A673 (cell line): ENCODE results near the gene RBFOX1.

Source experiments
- CTCF ChIP-seq: fragments of 300-800, 200-600 bp; sonication (generic); conservative IDR thresholded peaks from 2 replicates; pipeline ENCODE4 v1.5.1; 2017; ENCODE audit warnings: low read depth, mild to moderate bottlenecking, antibody characterized with exemption, low read length, moderate library complexity, mixed read lengths
- EZH2 ChIP-seq: fragments of 200-600 bp; sonication (generic); IDR thresholded peaks from 2 replicates; pipeline ENCODE4 v1.6.1; 2017; ENCODE audit warnings: borderline replicate concordance, low read depth, mild to moderate bottlenecking, mixed read lengths, antibody characterized with exemption, low read length; ENCODE audit not compliant: poor library complexity, severe bottlenecking

DNA sequence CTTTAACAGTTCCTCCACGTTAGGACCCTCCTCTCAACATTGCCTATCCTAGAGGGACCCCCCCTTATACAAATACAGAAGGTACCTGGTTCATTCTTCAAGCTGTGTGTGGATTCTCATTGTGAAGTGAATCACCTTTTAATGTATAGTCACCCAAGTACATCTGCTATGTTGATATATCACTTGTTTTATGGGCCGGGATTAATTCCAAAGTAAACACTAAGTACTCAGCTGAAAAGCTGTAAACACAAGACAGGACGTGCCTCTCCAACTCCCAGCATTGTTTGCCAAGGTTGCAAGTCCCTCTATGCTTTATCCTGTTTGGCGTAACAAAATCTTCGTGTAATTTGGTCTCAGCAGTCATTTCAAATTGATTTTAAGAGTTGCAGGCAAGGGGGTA, 123.6 kb downstream of the RBFOX1 start:
- TF ChIP-seq CTCF: no peak
- TF ChIP-seq EZH2: no peak
